K562 (cell line): ENCODE data around the gene SERHL2. TPM values are rescaled to one million over a fixed set of nuclear protein-coding genes. Genes with fewer than 3 reads are reported as not detected.
"Not testable (repeated sequence)": the region's sequence is repeated elsewhere in the genome, so short reads cannot be mapped to it uniquely, and the experiment has no call there.

ENCODE experiments used
- ATAC-seq: fragments of 200-7000 bp; cut with Tn5 transposase; 3 replicates; pipeline ENCODE4 v1.9.1; 2020; ENCODE audit warnings: moderate library complexity
- BruUV-seq: library from RNA; stranded (reverse); fragments of 400-500 nt; replicated peaks from 2 replicates; lab custom pipeline; 2021; lab: Mats Ljungman, UMichigan
- CTCF ChIA-PET: fragments of 300-600 bp; formaldehyde crosslinking; extraction: SDS; loops from one replicate; lab custom pipeline; 2021; ENCODE audit warnings: low intra/inter-chr PET ratio; lab: Yijun Ruan, JAX
- POLR2A ChIA-PET: fragments of 300-600, 350-650 bp; sonication (Branson Sonifier 250); formaldehyde crosslinking; extraction: SDS; loops from one replicate; lab custom pipeline; 2021; ENCODE audit warnings: antibody characterized with exemption, inconsistent platforms; lab: Yijun Ruan, JAX
- DNase-seq, 4 experiments: peaks; one replicate each; pipeline versions ENCODE4 v3.0.0 to v3.0.0-alpha.2; 2011 to 2018; ENCODE audit warnings: low spot score in 3 of 4, mixed read lengths in 3 of 4; ENCODE audit errors: extremely low read depth in 1 of 4
- FAIRE-seq: peaks from 2 replicates; lab custom pipeline; 2011; peaks lifted over from hg19 to GRCh38; lab: Jason Lieb, UNC
- H2AFZ ChIP-seq: 2 replicates; pipeline ENCODE4 v1.6.0; 2011; ENCODE audit warnings: low read depth, low read length, control low read depth, inconsistent platforms
- H3K27ac ChIP-seq: fragments of 200-600 bp; 3 replicates; pipeline ENCODE4 v1.8.0; 2011; ENCODE audit warnings: low read depth, mild to moderate bottlenecking, control low read depth, inconsistent platforms, low read length, moderate library complexity, mixed read lengths; ENCODE audit errors: extremely low read depth
- H3K27me3 ChIP-seq, 2 experiments: fragments of 300-600 bp in 1 of 2; 2 replicates in 1 of 2; 3 replicates in 1 of 2; pipeline versions ENCODE4 v1.6.0 to v1.8.0; 2011; ENCODE audit warnings: inconsistent platforms in 2 of 2, low read length in 2 of 2, mild to moderate bottlenecking in 1 of 2, mixed read lengths in 1 of 2, moderate library complexity in 1 of 2; ENCODE audit not compliant: control insufficient read depth in 2 of 2, insufficient read depth in 2 of 2
- H3K36me3 ChIP-seq: fragments of 300-600 bp; 3 replicates; pipeline ENCODE4 v1.8.0; 2011; ENCODE audit warnings: mild to moderate bottlenecking, low read length, inconsistent platforms; ENCODE audit not compliant: control insufficient read depth, insufficient read depth
- H3K4me1 ChIP-seq, 2 experiments: fragments of 200-600 bp in 1 of 2; replicated peaks in 1 of 2; 2 replicates in 1 of 2; 3 replicates in 1 of 2; pipeline versions ENCODE4 v1.5.1 to v1.8.0; 2011; ENCODE audit warnings: inconsistent platforms in 2 of 2, low read length in 2 of 2, mild to moderate bottlenecking in 1 of 2, mixed read lengths in 1 of 2, moderate library complexity in 1 of 2; ENCODE audit not compliant: control insufficient read depth in 2 of 2, insufficient read depth in 2 of 2
- H3K4me2 ChIP-seq: 2 replicates; pipeline ENCODE4 v1.6.1; 2011; ENCODE audit warnings: low read length, control low read depth, inconsistent platforms, mixed read lengths; ENCODE audit not compliant: insufficient read depth
- H3K4me3 ChIP-seq: fragments of 200-600 bp; sonication (generic), shearing (Covaris generic); 2 replicates; pipeline ENCODE4 v1.5.1; 2016; ENCODE audit warnings: control low read depth, inconsistent platforms
- H3K79me2 ChIP-seq: fragments of 200-600 bp; 3 replicates; pipeline ENCODE4 v1.8.0; 2011; ENCODE audit warnings: low read length, inconsistent platforms; ENCODE audit not compliant: control insufficient read depth, insufficient read depth
- H3K9ac ChIP-seq, 2 experiments: 2 replicates each; pipeline versions ENCODE4 v1.6.0 to v1.6.1; 2011; ENCODE audit warnings: low read depth in 2 of 2, low read length in 2 of 2, control low read depth in 1 of 2, inconsistent platforms in 1 of 2, mild to moderate bottlenecking in 1 of 2, mixed read lengths in 1 of 2; ENCODE audit not compliant: insufficient read depth in 1 of 2
- H3K9me1 ChIP-seq: one replicate; pipeline ENCODE4 v1.6.0; 2011; ENCODE audit warnings: inconsistent platforms, mild to moderate bottlenecking, low read length, moderate library complexity; ENCODE audit not compliant: control insufficient read depth, insufficient read depth
- H3K9me3 ChIP-seq: replicated peaks from 2 replicates; pipeline ENCODE4 v1.5.1; 2011; ENCODE audit warnings: low read depth, low read length, inconsistent platforms; ENCODE audit not compliant: control insufficient read depth, insufficient read depth
- H4K20me1 ChIP-seq: replicated peaks from 2 replicates; pipeline ENCODE4 v1.6.1; 2011; ENCODE audit warnings: low read length, inconsistent platforms, mixed read lengths; ENCODE audit not compliant: control insufficient read depth, insufficient read depth
- CREM ChIP-seq: IDR thresholded peaks from 2 replicates; pipeline ENCODE4 v1.6.1; 2014; ENCODE audit warnings: antibody characterized with exemption, low read depth
- DMBX1 ChIP-seq: fragments of 250-450 bp; sonication (Bioruptor Pico); IDR thresholded peaks from 2 replicates; pipeline ENCODE4 v1.8.0; 2022; ENCODE audit warnings: inconsistent platforms, mild to moderate bottlenecking, moderate library complexity, borderline replicate concordance
- FOSL1 ChIP-seq: fragments of 200-800 bp; sonication (Bioruptor generic); conservative IDR thresholded peaks from 2 replicates; pipeline ENCODE4 v1.6.1; 2016; ENCODE audit warnings: missing genetic modification characterization, missing compliant biosample characterization
- GABPA ChIP-seq: fragments of 200-800 bp; sonication (Bioruptor generic); conservative IDR thresholded peaks from 2 replicates; pipeline ENCODE4 v1.6.1; 2016; ENCODE audit warnings: low read depth, missing genetic modification characterization, missing compliant biosample characterization
- NFIC ChIP-seq: fragments of 450-650 bp; IDR thresholded peaks from 2 replicates; pipeline ENCODE4 v1.6.1; 2017; ENCODE audit warnings: mild to moderate bottlenecking, inconsistent platforms
- NRF1 ChIP-seq, 2 experiments: fragments of 450-650 bp; IDR thresholded peaks in 1 of 2; conservative IDR thresholded peaks in 1 of 2; 2 replicates each; pipeline ENCODE4 v1.6.1; 2014; ENCODE audit warnings: mild to moderate bottlenecking in 2 of 2
- RBFOX2 ChIP-seq: fragments of 200-400 bp; formaldehyde crosslinking; IDR thresholded peaks from 2 replicates; pipeline ENCODE4 v1.6.1; 2017; ENCODE audit warnings: low read depth, mild to moderate bottlenecking, low read length, moderate library complexity
- TFAP4 ChIP-seq: sonication (generic); formaldehyde crosslinking; IDR thresholded peaks from 2 replicates; pipeline ENCODE4 v1.8.0; 2022; ENCODE audit warnings: missing genetic modification reagents, mild to moderate bottlenecking, moderate library complexity, borderline replicate concordance
- YY1 ChIP-seq, 3 experiments: IDR thresholded peaks; 2 replicates each; pipeline ENCODE4 v1.6.1; 2011; ENCODE audit warnings: low read length in 2 of 3, mild to moderate bottlenecking in 2 of 3, moderate library complexity in 2 of 3, borderline replicate concordance in 1 of 3, control low read depth in 1 of 3, low read depth in 1 of 3; ENCODE audit not compliant: insufficient read depth in 3 of 3, insufficient replicate concordance in 2 of 3, control insufficient read depth in 1 of 3, insufficient read length in 1 of 3; ENCODE audit errors: extremely low read depth in 1 of 3
- ZFX ChIP-seq: sonication (generic); formaldehyde crosslinking; IDR thresholded peaks from 2 replicates; pipeline ENCODE4 v1.8.0; 2022; ENCODE audit warnings: mild to moderate bottlenecking, missing genetic modification reagents, moderate library complexity
- WGBS: fragments of 100-300 bp; shearing (Covaris generic); methylation state at CpG from one replicate; pipeline ENCODE4 v1.1.6; 2016; ENCODE audit warnings: low coverage, mixed read lengths; ENCODE audit not compliant: insufficient coverage; ENCODE audit errors: missing lambda C conversion rate; 5-methylcytosine and 5-hydroxymethylcytosine counted together
- in situ Hi-C: fragments of 300-500 bp; cut with MboI; formaldehyde crosslinking; loops from 4 replicates; pipeline ENCODE4 v1.15.0; 2018; ENCODE audit warnings: inconsistent platforms, mixed read lengths
- intact Hi-C: fragments of 100-400 bp; cut with micrococcal nuclease; formaldehyde crosslinking; loops from 2 replicates; pipeline ENCODE4 v1.14.2; 2022
- polyA plus RNA-seq, 8 experiments: library from polyadenylated mRNA; depleted of rRNA in 4 of 8; stranded (reverse) in 5 of 8; unstranded in 3 of 8; fragments of >200 nt; fragmentation: Nextera tagmentation in 2 of 8; fragmentation: Illumina TruSeq in 1 of 8; extraction: Ambion mirVana in 2 of 8; extraction: Trizol in 1 of 8; gene quantifications; 2 replicates each; pipeline versions ENCODE4 v1.2.1 to v1.2.3, GENCODE V29; 2011 to 2014; ENCODE audit warnings: inconsistent platforms in 1 of 8, missing spikeins in 1 of 8
- total RNA-seq, 7 experiments: library from RNA; depleted of rRNA in 6 of 7; stranded (reverse); fragments of >200 nt in 6 of 7; fragmentation: Illumina TruSeq in 2 of 7; extraction: Trizol in 2 of 7; gene quantifications; 2 replicates each; pipeline versions ENCODE4 v1.2.1 to v1.2.3, GENCODE V29; 2011 to 2021; ENCODE audit warnings: low replicate concordance in 1 of 7

Gene SERHL2
- total and polyA plus RNA-seq, 9 of the 15 experiments (the other 6 are each of a cell fraction or from before 2014, with no cell fraction given) = 19.9 to 62.6 (median 25.2) TPM

DNA sequence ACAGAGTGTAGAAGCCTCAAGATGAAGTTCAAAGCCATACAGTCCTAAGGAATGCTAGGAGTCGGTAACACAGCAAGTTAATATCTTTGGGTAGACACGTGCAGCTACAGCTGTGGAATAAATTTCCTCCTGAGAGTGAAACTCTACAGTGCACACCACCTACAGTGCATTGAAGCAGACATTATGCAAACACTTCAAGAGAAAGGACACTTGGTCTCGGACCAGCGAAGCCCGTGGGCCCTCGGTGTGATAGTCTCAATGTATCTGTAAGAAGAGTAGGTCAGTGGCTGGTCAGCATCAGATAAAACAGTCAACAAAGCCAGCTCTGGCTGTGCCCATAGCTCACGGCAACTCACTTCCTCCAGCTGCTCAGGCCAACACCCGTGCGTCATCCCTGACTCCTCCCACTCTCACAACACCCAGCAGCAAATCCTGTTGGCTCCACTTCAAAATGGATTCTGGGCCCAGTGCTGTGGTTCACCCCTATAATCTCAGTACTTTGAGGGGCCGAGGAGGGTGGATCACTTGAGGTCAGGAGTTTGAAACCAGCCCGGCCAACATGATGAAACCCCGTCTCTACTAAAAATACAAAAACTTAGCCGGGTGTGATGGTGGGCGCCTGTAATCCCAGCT, 16.4 kb upstream of the SERHL2 start (continued):
- peak; percentile 57; the same call in 1 of the 2 replicates for TF ChIP-seq TFAP4 (CRISPR knock-in tag)
- TF ChIP-seq FOSL1 (tag) = 0 out of 2 replicates have a peak, but pooled peaks have one; percentile 25
- 0 out of 2 replicates have a peak, but pooled peaks have one; percentile 16 for TF ChIP-seq GABPA (tag)
- TF ChIP-seq ZFX (CRISPR knock-in tag) = peak; percentile 48
- TF ChIP-seq NFIC = peak; percentile 52
- TF ChIP-seq RBFOX2 = 0 out of 2 replicates have a peak, but pooled peaks have one; percentile 22

GRCh38 chr22:42539236-42539771, 14.5 kb upstream of the SERHL2 start:
- Histone ChIP-seq H3K4me1 (peaks cover 17% of the 10 kb centered on the region in 2 experiments; a peak in 4 of 5 replicates), H3K27ac (peak overlapping the region; percentile 74; the same call in 2 of the 3 replicates), H2AFZ (peak overlapping the region; percentile 76), H3K4me2 (peak overlapping the region; percentile 18; the same call in 1 of the 2 replicates)
- whole genome bisulfite sequencing = 9% methylated on average over 4 of the region's 11 CpGs
- H3K9me3 ChIP-seq, H3K9me1 ChIP-seq, H3K27me3 ChIP-seq, H4K20me1 ChIP-seq, H3K79me2 ChIP-seq, intact Hi-C loops, H3K36me3 ChIP-seq, H3K9ac ChIP-seq, in situ Hi-C loops, H3K4me3 ChIP-seq, CTCF ChIA-PET: not testable (repeated sequence)
- ATAC-seq (peak; percentile 93), DNase-seq (peak in 1 of 4 experiments; percentile 33), FAIRE-seq (peak; percentile 90)
- POLR2A ChIA-PET = interaction anchor here (0.7 kb wide), 1 partner anchor 40 kb away, joined by 3 read pairs; no protein-coding TSS in a partner anchor
- TSS peak; percentile 55 for BruUV-seq
- TF ChIP-seq TFAP4 (CRISPR knock-in tag) (peak; percentile 84), ZFX (CRISPR knock-in tag) (peak; percentile 31; the same call in 1 of the 2 replicates), NFIC (peak; percentile 42), DMBX1 (CRISPR knock-in tag) (peak; percentile 23; the same call in 1 of the 2 replicates), YY1 (IDR thresholded peaks at IDR 0.05; ENCODE audit: borderline replicate concordance in 1 of 3, control insufficient read depth in 1 of 3, extremely low read depth in 1 of 3, insufficient read depth in 3 of 3, insufficient read length in 1 of 3, insufficient replicate concordance in 2 of 3, low read depth in 1 of 3, low read length in 2 of 3) (peak in 1 of 3 experiments; percentile 50), NRF1 (conservative IDR thresholded peaks at IDR 0.05 in 1 of 2, IDR thresholded peaks at IDR 0.05 in 1 of 2) (peak; percentile 34 to 36; a peak in 2 of 4 replicates), CREM (0 out of 2 replicates have a peak, but pooled peaks have one; percentile 15)
